Loucy (cell line): Measurements from ENCODE around the gene BANF2.

Source experiments
- H2AFZ ChIP-seq: fragments of 200-600 bp; sonication (generic); 2 replicates; pipeline ENCODE4 v1.6.0; 2016; ENCODE audit warnings: antibody characterized with exemption, mild to moderate bottlenecking, low read length, moderate library complexity
- H3F3A ChIP-seq: fragments of 200-600 bp; 2 replicates; pipeline ENCODE4 v1.6.0; 2016; ENCODE audit warnings: antibody characterized with exemption, low read depth, mild to moderate bottlenecking
- H3K27me3 ChIP-seq: fragments of 200-600 bp; sonication (generic); 2 replicates; pipeline ENCODE4 v1.6.1; 2014; ENCODE audit warnings: low read length, mild to moderate bottlenecking; ENCODE audit not compliant: insufficient read depth, poor library complexity, severe bottlenecking
- H3K36me3 ChIP-seq: fragments of 200-600 bp; sonication (generic); 2 replicates; pipeline ENCODE4 v1.6.1; 2016; ENCODE audit warnings: low read length; ENCODE audit not compliant: insufficient read depth
- H3K4me1 ChIP-seq: fragments of 200-600 bp; sonication (generic); 2 replicates; pipeline ENCODE4 v1.5.1; 2014; ENCODE audit warnings: low read length, mild to moderate bottlenecking; ENCODE audit not compliant: insufficient read depth, poor library complexity, severe bottlenecking
- H3K4me2 ChIP-seq: fragments of 200-600 bp; sonication (generic); 2 replicates; pipeline ENCODE4 v1.6.0; 2014; ENCODE audit warnings: antibody characterized with exemption, low read length, low read depth, mild to moderate bottlenecking; ENCODE audit not compliant: poor library complexity, severe bottlenecking
- H3K4me3 ChIP-seq: fragments of 200-600 bp; sonication (generic); 2 replicates; pipeline ENCODE4 v1.5.1; 2014; ENCODE audit warnings: low read length, mild to moderate bottlenecking, mixed read lengths; ENCODE audit not compliant: poor library complexity, severe bottlenecking
- H3K79me2 ChIP-seq: fragments of 200-600 bp; sonication (generic); 2 replicates; pipeline ENCODE4 v1.6.1; 2014; ENCODE audit warnings: low read length; ENCODE audit not compliant: insufficient read depth
- H3K9ac ChIP-seq: fragments of 200-600 bp; sonication (generic); 2 replicates; pipeline ENCODE4 v1.6.0; 2014; ENCODE audit warnings: mild to moderate bottlenecking, low read depth, low read length, moderate library complexity; ENCODE audit not compliant: poor library complexity, severe bottlenecking
- H3K9me2 ChIP-seq: fragments of 200-600 bp; sonication (generic); replicated peaks from 2 replicates; pipeline ENCODE4 v1.6.1; 2016; ENCODE audit warnings: low read depth, low read length, mixed read lengths
- H3K9me3 ChIP-seq: fragments of 200-600 bp; sonication (generic); 2 replicates; pipeline ENCODE4 v1.6.1; 2014; ENCODE audit warnings: mild to moderate bottlenecking, antibody characterized with exemption, low read length, low read depth; ENCODE audit not compliant: insufficient read depth
- H4K20me1 ChIP-seq: fragments of 200-600 bp; sonication (generic); 2 replicates; pipeline ENCODE4 v1.6.0; 2014; ENCODE audit warnings: antibody characterized with exemption, low read length, mild to moderate bottlenecking; ENCODE audit not compliant: insufficient read depth, poor library complexity, severe bottlenecking
- EZH2phosphoT487 ChIP-seq: fragments of 200-600 bp; IDR thresholded peaks from 2 replicates; pipeline ENCODE4 v1.6.1; 2018; ENCODE audit warnings: antibody characterized with exemption, mild to moderate bottlenecking, moderate library complexity, borderline replicate concordance
- TF ChIP-seq, protein P1 (sequence below): fragments of 200-600 bp; sonication (generic); conservative IDR thresholded peaks from 2 replicates; pipeline ENCODE4 v1.5.1; 2014; ENCODE audit warnings: mild to moderate bottlenecking, antibody characterized with exemption, low read length

BANF2 gene

GRCh38 chr20:17747431-17747846, 47.7 kb downstream of the BANF2 start:
- no peaks in the 10 kb centered on the region for H3K27me3 ChIP-seq
- H3K9ac ChIP-seq = no peak overlapping the region
- no peaks in the 10 kb centered on the region for H3F3A ChIP-seq
- no peaks in the 10 kb centered on the region for H3K79me2 ChIP-seq
- H3K4me2 ChIP-seq = no peak overlapping the region
- H3K4me3 ChIP-seq = no peak overlapping the region
- no peaks in the 10 kb centered on the region for H3K9me2 ChIP-seq
- no peaks in the 10 kb centered on the region for H3K9me3 ChIP-seq
- no peaks in the 10 kb centered on the region for H4K20me1 ChIP-seq
- no peaks in the 10 kb centered on the region for H3K4me1 ChIP-seq
- H3K36me3 ChIP-seq = no peaks in the 10 kb centered on the region
- no peak overlapping the region for H2AFZ ChIP-seq
- TF ChIP-seq EZH2phosphoT487 = no peak
- TF ChIP-seq, protein P1, sequence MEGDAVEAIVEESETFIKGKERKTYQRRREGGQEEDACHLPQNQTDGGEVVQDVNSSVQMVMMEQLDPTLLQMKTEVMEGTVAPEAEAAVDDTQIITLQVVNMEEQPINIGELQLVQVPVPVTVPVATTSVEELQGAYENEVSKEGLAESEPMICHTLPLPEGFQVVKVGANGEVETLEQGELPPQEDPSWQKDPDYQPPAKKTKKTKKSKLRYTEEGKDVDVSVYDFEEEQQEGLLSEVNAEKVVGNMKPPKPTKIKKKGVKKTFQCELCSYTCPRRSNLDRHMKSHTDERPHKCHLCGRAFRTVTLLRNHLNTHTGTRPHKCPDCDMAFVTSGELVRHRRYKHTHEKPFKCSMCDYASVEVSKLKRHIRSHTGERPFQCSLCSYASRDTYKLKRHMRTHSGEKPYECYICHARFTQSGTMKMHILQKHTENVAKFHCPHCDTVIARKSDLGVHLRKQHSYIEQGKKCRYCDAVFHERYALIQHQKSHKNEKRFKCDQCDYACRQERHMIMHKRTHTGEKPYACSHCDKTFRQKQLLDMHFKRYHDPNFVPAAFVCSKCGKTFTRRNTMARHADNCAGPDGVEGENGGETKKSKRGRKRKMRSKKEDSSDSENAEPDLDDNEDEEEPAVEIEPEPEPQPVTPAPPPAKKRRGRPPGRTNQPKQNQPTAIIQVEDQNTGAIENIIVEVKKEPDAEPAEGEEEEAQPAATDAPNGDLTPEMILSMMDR = no peak

GRCh38 chr20:17748279-17748678, 48.5 kb downstream of the BANF2 start:
- no peaks in the 10 kb centered on the region for H3K9me2 ChIP-seq
- no peak for TF ChIP-seq EZH2phosphoT487
- TF ChIP-seq, protein P1 = no peak
- H3K9me3 ChIP-seq = no peaks in the 10 kb centered on the region

DNA sequence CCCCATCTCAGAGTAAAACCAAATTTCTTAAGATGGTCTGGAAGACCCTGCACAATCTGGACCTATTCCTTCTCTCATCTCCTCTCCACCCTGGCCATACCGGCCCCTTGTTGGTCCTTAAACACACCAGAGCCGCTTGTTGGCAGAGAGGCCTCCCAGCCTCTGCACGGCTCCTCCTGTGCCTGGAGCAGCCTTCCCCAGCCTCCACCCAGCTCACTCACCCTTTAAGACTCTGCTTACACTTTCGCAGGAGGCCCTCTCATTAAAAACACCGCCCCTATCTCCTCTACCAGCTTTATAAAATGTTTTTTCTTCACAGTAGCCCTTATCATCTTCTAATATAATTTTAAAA, 49.8 kb downstream of the BANF2 start:
- Histone ChIP-seq H2AFZ (no peak overlapping the region), H3F3A (no peaks in the 10 kb centered on the region), H3K4me2 (no peak overlapping the region), H3K9me3 (no peaks in the 10 kb centered on the region), H3K4me3 (no peak overlapping the region), H4K20me1 (no peaks in the 10 kb centered on the region), H3K79me2 (no peaks in the 10 kb centered on the region), H3K4me1 (no peaks in the 10 kb centered on the region), H3K27me3 (no peaks in the 10 kb centered on the region), H3K36me3 (no peaks in the 10 kb centered on the region), H3K9me2 (no peaks in the 10 kb centered on the region), H3K9ac (no peak overlapping the region)
- TF ChIP-seq, protein P1 = no peak
- TF ChIP-seq EZH2phosphoT487 = no peak

More at GRCh38 chr20:17748279-17748678, 48.5 kb downstream of the BANF2 start:
- no peaks in the 10 kb centered on the region for H3K4me1 ChIP-seq
- H4K20me1 ChIP-seq = no peaks in the 10 kb centered on the region
- H3K4me3 ChIP-seq = no peak overlapping the region
- H3K9ac ChIP-seq = no peak overlapping the region
- H3K36me3 ChIP-seq = no peaks in the 10 kb centered on the region
- no peaks in the 10 kb centered on the region for H3F3A ChIP-seq
- no peaks in the 10 kb centered on the region for H3K79me2 ChIP-seq
- H2AFZ ChIP-seq = no peak overlapping the region
- H3K4me2 ChIP-seq = no peak overlapping the region
- no peaks in the 10 kb centered on the region for H3K27me3 ChIP-seq
